Measurements from ENCODE around the gene PAM16. TPM values are rescaled to one million over a fixed set of nuclear protein-coding genes. Genes with fewer than 3 reads are reported as not detected.

The PAM16 gene
- total and polyA plus RNA-seq, 2 experiments from 2014 or later: 33.0 to 78.9 TPM

- no peak for TF ChIP-seq EZH2phosphoT487 (IDR thresholded peaks at IDR 0.05; ENCODE audit: insufficient read depth, low read depth)
- no peak for TF ChIP-seq EZH2 (IDR thresholded peaks at IDR 0.05; ENCODE audit: insufficient read depth, poor library complexity, severe bottlenecking)
- Histone ChIP-seq H3K4me3 (no peak overlapping the region), H3K79me2 (ENCODE audit: insufficient read depth) (peaks cover 99% of the 10 kb centered on the region), H3K27ac (no peak overlapping the region), H3K9me2 (ENCODE audit: insufficient read depth) (no peaks in the 10 kb centered on the region), H4K20me1 (ENCODE audit: insufficient read depth) (no peaks in the 10 kb centered on the region; the same call in 1 of the 2 replicates), H3K27me3 (replicated peaks; ENCODE audit: insufficient read depth) (no peaks in the 10 kb centered on the region), H3K4me1 (ENCODE audit: insufficient read depth) (peaks cover 13% of the 10 kb centered on the region), H3K4me2 (ENCODE audit: unreplicated experiment) (no peak overlapping the region), H3K9me3 (ENCODE audit: low read depth) (no peaks in the 10 kb centered on the region), H3K36me3 (ENCODE audit: low read depth) (no peaks in the 10 kb centered on the region), H3F3A (ENCODE audit: insufficient read depth) (no peaks in the 10 kb centered on the region; the same call in 1 of the 2 replicates), H3K9ac (no peak overlapping the region), H2AFZ (no peak overlapping the region)
- in situ Hi-C loops (cut with MboI): loop anchor here (10.0 kb wide), 1 partner anchor 118 kb away; no protein-coding TSS in a partner anchor
- 87 to 93% methylated on average over 23 to 30 of the region's 30 CpGs for WGBS, 2 experiments (ENCODE audit: low coverage in 1 of 2, low lambda C conversion rate in 2 of 2, missing lambda C conversion rate in 2 of 2)
- DNase-seq: no peak
These were observed 28.7 kb downstream of the PAM16 start for GRCh38 chr16:4322121-4323052.

DNA sequence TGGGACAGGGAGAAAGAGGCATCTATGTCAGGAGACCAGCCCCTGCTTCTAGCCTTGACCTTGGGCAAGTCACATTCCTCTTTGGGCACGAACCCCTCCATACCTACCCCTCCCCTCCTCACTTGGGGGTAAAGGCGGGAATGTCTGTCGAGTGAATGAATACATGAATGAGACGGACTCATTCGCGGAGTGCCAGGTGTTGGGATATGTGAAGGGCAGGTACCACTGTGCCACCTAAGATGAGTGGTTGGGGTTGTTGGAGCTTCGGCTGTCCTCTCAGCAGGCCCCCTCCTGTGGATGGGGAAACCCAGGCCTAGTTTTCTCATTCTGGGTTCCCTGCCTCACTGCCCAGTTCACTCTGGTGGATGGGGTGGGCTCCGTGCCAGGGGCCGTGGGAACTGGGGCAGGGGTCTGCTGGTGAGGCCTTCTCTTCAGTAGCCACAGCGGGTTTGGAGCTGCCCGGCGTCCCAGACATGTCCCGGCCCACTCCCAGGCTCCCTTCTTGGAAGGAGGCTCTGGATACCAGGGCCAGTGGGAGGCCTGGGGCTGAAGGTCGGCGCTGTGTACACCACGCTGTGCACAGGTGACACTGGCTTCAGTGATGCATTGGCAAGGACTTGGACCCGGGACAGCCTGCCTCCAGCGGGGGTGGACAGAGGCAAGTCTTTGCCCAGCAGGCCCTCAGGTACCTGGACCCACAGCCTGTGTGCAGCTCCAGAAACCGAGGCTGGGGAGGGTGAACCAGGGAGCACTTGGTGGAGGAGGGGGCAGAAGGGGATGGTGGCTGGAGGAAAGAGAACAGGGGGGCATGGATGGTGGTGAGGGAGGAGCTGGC lies 29.6 kb downstream of the PAM16 start:
- Histone ChIP-seq H4K20me1 (ENCODE audit: insufficient read depth) (no peaks in the 10 kb centered on the region; the same call in 1 of the 2 replicates), H3K4me3 (no peak overlapping the region), H3K9ac (no peak overlapping the region), H3K9me2 (ENCODE audit: insufficient read depth) (no peaks in the 10 kb centered on the region), H3K27me3 (replicated peaks; ENCODE audit: insufficient read depth) (no peaks in the 10 kb centered on the region), H2AFZ (no peak overlapping the region), H3K9me3 (ENCODE audit: low read depth) (no peaks in the 10 kb centered on the region), H3K4me1 (ENCODE audit: insufficient read depth) (peaks cover 17% of the 10 kb centered on the region), H3K36me3 (ENCODE audit: low read depth) (no peaks in the 10 kb centered on the region), H3K79me2 (ENCODE audit: insufficient read depth) (peaks cover 99% of the 10 kb centered on the region), H3K27ac (no peak overlapping the region), H3F3A (ENCODE audit: insufficient read depth) (no peaks in the 10 kb centered on the region; the same call in 1 of the 2 replicates), H3K4me2 (ENCODE audit: unreplicated experiment) (no peak overlapping the region)
- in situ Hi-C loops (cut with MboI): loop anchor here (10.0 kb wide), 1 partner anchor 117 kb away; no protein-coding TSS in a partner anchor
- WGBS, 2 experiments (ENCODE audit: low coverage in 1 of 2, low lambda C conversion rate in 2 of 2, missing lambda C conversion rate in 2 of 2): 76 to 79% methylated on average over 18 to 19 of the region's 19 CpGs
- TF ChIP-seq EZH2 (IDR thresholded peaks at IDR 0.05; ENCODE audit: insufficient read depth, poor library complexity, severe bottlenecking): no peak
- no peak for TF ChIP-seq EZH2phosphoT487 (IDR thresholded peaks at IDR 0.05; ENCODE audit: insufficient read depth, low read depth)
- no peak for DNase-seq

DNA sequence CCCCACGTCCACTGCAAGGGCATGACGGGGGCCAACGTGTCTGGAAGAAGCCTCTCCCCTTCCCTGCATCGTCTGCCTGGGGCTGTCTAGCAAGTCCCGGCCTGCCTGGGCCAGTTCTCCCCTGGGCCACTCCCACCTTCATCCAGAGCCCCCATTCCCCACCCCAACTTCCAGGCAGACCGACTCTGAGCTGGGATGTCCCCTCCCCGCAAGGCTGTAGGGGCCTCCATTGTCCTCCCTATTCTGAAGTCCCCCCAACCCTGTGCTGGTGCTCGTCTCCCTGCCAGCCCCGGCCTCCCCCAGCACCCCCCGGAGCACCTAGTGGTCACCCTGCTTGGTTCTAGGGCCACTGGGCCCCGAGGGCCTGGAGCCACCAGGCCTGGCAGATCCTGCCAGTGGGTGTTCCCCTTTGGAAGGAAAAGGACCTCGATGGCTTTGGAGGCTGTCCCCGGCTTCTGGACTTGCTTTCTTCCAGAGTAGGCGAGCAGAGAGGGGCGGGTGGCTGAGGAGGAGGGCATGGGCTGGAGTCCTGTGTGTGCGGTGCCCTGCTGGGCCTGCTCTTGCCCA lies 30.5 kb downstream of the PAM16 start:
- WGBS, 2 experiments (ENCODE audit: low coverage in 1 of 2, low lambda C conversion rate in 2 of 2, missing lambda C conversion rate in 2 of 2): 64 to 65% methylated on average over 14 to 16 of the region's 16 CpGs
- H3K9ac ChIP-seq: no peak overlapping the region

More for the DNA sequence above, 30.5 kb downstream of the PAM16 start:
- Histone ChIP-seq H3K79me2 (ENCODE audit: insufficient read depth) (peaks cover 93% of the 10 kb centered on the region), H3K4me1 (ENCODE audit: insufficient read depth) (peaks cover 17% of the 10 kb centered on the region), H3K27ac (no peak overlapping the region), H3K27me3 (replicated peaks; ENCODE audit: insufficient read depth) (no peaks in the 10 kb centered on the region), H2AFZ (no peak overlapping the region), H3K4me3 (no peak overlapping the region), H3K4me2 (ENCODE audit: unreplicated experiment) (no peak overlapping the region), H3F3A (ENCODE audit: insufficient read depth) (no peaks in the 10 kb centered on the region; the same call in 1 of the 2 replicates), H3K9me3 (ENCODE audit: low read depth) (no peaks in the 10 kb centered on the region), H3K36me3 (ENCODE audit: low read depth) (no peaks in the 10 kb centered on the region), H4K20me1 (ENCODE audit: insufficient read depth) (no peaks in the 10 kb centered on the region; the same call in 1 of the 2 replicates), H3K9me2 (ENCODE audit: insufficient read depth) (no peaks in the 10 kb centered on the region)
- in situ Hi-C loops (cut with MboI): loop anchor here (10.0 kb wide), 1 partner anchor 116 kb away; no protein-coding TSS in a partner anchor
- no peak for DNase-seq
- no peak for TF ChIP-seq EZH2phosphoT487 (IDR thresholded peaks at IDR 0.05; ENCODE audit: insufficient read depth, low read depth)
- TF ChIP-seq EZH2 (IDR thresholded peaks at IDR 0.05; ENCODE audit: insufficient read depth, poor library complexity, severe bottlenecking): no peak

All from GM23248 (cell line).